OCI-LY3 (cell line): ENCODE results near the gene HOXA6.

Experiments used
- H2AFZ ChIP-seq: fragments of 200-600, 300-600 bp; shearing (Covaris generic); 2 replicates; pipeline ENCODE4 v1.6.0; 2014; ENCODE audit warnings: antibody characterized with exemption, low read depth, low read length
- H3K27ac ChIP-seq: fragments of 200-600, 300-600 bp; sonication (generic); 2 replicates; pipeline ENCODE4 v1.5.1; 2014; ENCODE audit warnings: mild to moderate bottlenecking, low read length, moderate library complexity, mixed read lengths
- H3K27me3 ChIP-seq: fragments of 200-600, 300-600 bp; sonication (generic); 2 replicates; pipeline ENCODE4 v1.6.1; 2014; ENCODE audit warnings: low read depth, low read length, mixed read lengths
- H3K36me3 ChIP-seq: fragments of 200-600, 300-600 bp; sonication (generic); replicated peaks from 2 replicates; pipeline ENCODE3; 2014; ENCODE audit warnings: low read depth, low read length, mixed read lengths
- H3K4me1 ChIP-seq: fragments of 300-600, 200-600 bp; sonication (generic); 2 replicates; pipeline ENCODE4 v1.6.1; 2014; ENCODE audit warnings: low read length, mixed read lengths
- H3K4me2 ChIP-seq: fragments of 200-600, 300-600 bp; sonication (generic); 2 replicates; pipeline ENCODE4 v1.6.1; 2014; ENCODE audit warnings: low read length, mixed read lengths
- H3K4me3 ChIP-seq: fragments of 300-600, 200-600 bp; sonication (generic); 2 replicates; pipeline ENCODE4 v1.5.1; 2014; ENCODE audit warnings: antibody characterized with exemption, mild to moderate bottlenecking, low read length, moderate library complexity
- H3K79me2 ChIP-seq: fragments of 300-600, 200-600 bp; shearing (Covaris generic); 2 replicates; pipeline ENCODE4 v1.6.1; 2014; ENCODE audit warnings: mild to moderate bottlenecking, low read length, mixed read lengths
- H3K9ac ChIP-seq: fragments of 300-600, 200-600 bp; shearing (Covaris generic); 2 replicates; pipeline ENCODE4 v1.6.0; 2014; ENCODE audit warnings: mild to moderate bottlenecking, low read length, moderate library complexity
- H3K9me3 ChIP-seq: fragments of 200-600, 300-600 bp; shearing (Covaris generic); 2 replicates; pipeline ENCODE4 v1.6.1; 2014; ENCODE audit warnings: low read length, mixed read lengths; ENCODE audit not compliant: insufficient read depth
- H4K20me1 ChIP-seq: fragments of 200-600, 300-600 bp; sonication (generic); 2 replicates; pipeline ENCODE4 v1.6.1; 2016; ENCODE audit warnings: low read length, mixed read lengths; ENCODE audit not compliant: insufficient read depth
- EZH2phosphoT487 ChIP-seq: fragments of 200-600 bp; shearing (Covaris generic); IDR thresholded peaks from 2 replicates; pipeline ENCODE4 v1.6.1; 2018; ENCODE audit warnings: antibody characterized with exemption, mixed run types, low read depth
- TF ChIP-seq, protein P1 (sequence below): fragments of 200-600, 300-600 bp; sonication (generic); IDR thresholded peaks from 2 replicates; pipeline ENCODE4 v1.5.1; 2014; ENCODE audit warnings: antibody characterized with exemption, low read length, low read depth

The HOXA6 gene

DNA sequence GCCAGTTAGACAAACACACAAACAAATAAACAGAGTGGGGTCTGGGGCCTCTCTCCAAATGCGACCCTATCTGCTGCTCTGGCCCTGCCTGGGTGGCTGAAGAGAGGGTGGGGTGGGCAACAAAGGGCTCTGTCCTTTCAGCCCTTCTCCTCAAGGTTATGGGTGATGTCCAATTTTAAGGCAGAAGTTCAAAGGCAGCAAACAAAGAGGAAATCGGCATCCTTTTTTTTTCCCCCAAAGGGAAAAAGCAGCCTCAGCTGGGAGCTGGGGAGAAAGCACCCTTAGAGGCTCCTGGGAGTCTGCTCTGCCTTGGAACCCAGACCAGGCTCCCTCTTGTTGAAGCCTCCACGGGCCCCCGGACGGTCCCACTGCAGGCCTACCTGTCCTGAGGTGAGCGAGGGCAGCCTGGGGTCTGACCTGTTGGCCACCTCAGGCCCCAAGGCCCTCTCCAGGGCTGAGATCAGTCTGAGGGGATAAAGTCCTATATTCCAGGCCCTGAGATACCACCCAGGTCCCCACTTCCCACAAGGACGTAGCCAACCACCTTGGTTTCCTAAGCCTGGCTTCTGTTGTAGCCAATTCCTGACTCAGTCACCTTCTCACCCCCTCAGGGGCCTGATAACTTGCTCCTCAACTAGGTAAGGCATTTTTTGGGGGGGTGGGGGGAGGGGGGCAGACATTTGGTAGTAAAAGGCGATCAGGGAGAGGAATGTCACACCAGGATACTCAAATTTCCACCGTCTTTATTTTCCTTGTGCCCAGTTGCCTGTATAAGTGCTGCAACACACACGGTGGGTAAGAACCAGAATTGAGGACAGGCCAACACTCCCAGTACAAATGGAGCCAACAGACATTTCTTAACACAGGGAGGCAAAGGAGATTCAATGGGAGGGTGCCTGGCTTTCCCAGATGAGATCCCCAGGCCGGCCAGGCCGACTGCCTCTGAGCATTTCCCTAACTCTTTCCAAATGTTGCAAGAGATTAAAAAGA is 33.2 kb upstream of the HOXA6 start:
- no peak overlapping the region for H3K4me3 ChIP-seq
- no peak overlapping the region for H3K4me2 ChIP-seq
- H3K27ac ChIP-seq = no peak overlapping the region
- H3K27me3 ChIP-seq = no peaks in the 10 kb centered on the region
- no peak overlapping the region for H2AFZ ChIP-seq
- no peaks in the 10 kb centered on the region for H3K9me3 ChIP-seq
- no peaks in the 10 kb centered on the region for H3K4me1 ChIP-seq
- no peaks in the 10 kb centered on the region for H4K20me1 ChIP-seq
- H3K36me3 ChIP-seq = no peaks in the 10 kb centered on the region
- no peak overlapping the region for H3K9ac ChIP-seq
- no peak for TF ChIP-seq EZH2phosphoT487
- TF ChIP-seq, protein P1, sequence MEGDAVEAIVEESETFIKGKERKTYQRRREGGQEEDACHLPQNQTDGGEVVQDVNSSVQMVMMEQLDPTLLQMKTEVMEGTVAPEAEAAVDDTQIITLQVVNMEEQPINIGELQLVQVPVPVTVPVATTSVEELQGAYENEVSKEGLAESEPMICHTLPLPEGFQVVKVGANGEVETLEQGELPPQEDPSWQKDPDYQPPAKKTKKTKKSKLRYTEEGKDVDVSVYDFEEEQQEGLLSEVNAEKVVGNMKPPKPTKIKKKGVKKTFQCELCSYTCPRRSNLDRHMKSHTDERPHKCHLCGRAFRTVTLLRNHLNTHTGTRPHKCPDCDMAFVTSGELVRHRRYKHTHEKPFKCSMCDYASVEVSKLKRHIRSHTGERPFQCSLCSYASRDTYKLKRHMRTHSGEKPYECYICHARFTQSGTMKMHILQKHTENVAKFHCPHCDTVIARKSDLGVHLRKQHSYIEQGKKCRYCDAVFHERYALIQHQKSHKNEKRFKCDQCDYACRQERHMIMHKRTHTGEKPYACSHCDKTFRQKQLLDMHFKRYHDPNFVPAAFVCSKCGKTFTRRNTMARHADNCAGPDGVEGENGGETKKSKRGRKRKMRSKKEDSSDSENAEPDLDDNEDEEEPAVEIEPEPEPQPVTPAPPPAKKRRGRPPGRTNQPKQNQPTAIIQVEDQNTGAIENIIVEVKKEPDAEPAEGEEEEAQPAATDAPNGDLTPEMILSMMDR = no peak
- H3K79me2 ChIP-seq = no peaks in the 10 kb centered on the region

DNA sequence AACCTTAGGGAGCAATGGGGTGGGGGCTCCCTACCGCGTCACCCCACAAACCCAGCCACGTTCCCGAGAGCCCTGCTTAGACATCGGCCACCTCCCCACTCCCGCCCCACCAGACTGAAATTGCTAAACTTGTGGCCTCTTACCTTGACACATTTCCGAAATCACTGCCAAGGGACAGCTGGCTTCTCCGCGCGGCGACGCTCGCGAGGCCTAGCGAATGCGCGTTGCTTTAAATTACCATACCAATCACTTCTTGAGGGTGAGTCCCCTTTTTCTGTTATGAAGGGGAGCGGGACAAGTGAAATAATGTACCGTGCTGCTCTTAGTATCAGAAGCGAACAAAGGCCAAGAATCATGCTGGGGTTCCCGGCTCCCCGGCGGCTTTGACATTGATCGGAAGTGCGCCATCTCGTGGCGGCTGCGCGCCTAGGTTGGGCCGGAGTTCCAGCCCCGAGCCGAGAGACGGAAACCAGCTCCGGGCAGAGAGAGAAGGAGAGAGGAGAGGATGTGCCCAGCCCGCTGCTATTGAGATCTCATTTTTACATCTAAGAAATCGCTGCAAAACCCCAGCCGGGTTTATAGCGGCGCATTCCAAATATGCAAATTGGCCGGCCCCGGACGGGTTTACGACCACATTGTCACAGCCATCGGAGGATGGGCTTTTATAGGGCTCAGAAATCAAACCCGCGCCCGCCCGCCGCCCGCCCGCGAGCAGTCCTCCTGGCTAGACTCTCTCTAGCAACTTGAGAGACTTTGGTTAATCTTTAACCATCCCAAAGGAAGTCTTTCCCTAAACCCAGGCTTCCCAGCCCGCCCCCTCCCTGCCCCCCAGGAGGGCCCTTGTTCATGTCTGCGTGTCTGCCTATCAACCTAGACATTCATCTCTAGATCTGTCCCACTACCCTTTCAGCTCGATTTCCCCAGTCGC is 32.2 kb upstream of the HOXA6 start:
- Histone ChIP-seq H3K36me3 (no peaks in the 10 kb centered on the region), H3K9ac (no peak overlapping the region), H3K4me1 (no peaks in the 10 kb centered on the region), H3K79me2 (no peaks in the 10 kb centered on the region), H3K4me2 (no peak overlapping the region), H3K27me3 (no peaks in the 10 kb centered on the region), H3K4me3 (no peak overlapping the region), H3K9me3 (no peaks in the 10 kb centered on the region), H3K27ac (no peak overlapping the region), H4K20me1 (no peaks in the 10 kb centered on the region), H2AFZ (no peak overlapping the region)
- TF ChIP-seq EZH2phosphoT487 = no peak
- TF ChIP-seq, protein P1 = no peak

DNA sequence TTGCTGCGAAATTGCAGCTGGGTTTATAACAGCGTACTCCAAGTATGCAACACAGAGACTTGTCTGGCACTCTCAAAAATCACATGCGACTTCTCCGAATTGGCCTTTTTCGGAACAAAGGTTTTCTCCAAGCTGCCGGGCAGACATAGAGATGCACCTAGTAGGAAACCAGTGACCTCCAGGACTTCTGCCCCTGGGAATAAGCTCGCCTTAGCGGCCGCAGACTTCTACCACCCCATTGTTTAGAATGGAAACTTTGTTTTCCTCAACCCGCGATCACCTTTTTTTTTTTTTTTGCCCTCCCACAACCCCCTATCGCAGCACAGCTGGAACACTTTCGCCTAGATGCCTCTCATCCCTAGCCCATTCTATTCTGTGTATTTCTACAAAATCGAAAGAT is 31.5 kb upstream of the HOXA6 start:
- TF ChIP-seq EZH2phosphoT487 = no peak
- TF ChIP-seq, protein P1 = no peak
- no peaks in the 10 kb centered on the region for H4K20me1 ChIP-seq
- H2AFZ ChIP-seq = no peak overlapping the region
- no peaks in the 10 kb centered on the region for H3K79me2 ChIP-seq
- H3K9me3 ChIP-seq = no peaks in the 10 kb centered on the region
- no peak overlapping the region for H3K4me2 ChIP-seq
- H3K9ac ChIP-seq = no peak overlapping the region
- H3K27ac ChIP-seq = no peak overlapping the region
- no peaks in the 10 kb centered on the region for H3K4me1 ChIP-seq
- no peaks in the 10 kb centered on the region for H3K36me3 ChIP-seq
- no peak overlapping the region for H3K4me3 ChIP-seq
- no peaks in the 10 kb centered on the region for H3K27me3 ChIP-seq

DNA sequence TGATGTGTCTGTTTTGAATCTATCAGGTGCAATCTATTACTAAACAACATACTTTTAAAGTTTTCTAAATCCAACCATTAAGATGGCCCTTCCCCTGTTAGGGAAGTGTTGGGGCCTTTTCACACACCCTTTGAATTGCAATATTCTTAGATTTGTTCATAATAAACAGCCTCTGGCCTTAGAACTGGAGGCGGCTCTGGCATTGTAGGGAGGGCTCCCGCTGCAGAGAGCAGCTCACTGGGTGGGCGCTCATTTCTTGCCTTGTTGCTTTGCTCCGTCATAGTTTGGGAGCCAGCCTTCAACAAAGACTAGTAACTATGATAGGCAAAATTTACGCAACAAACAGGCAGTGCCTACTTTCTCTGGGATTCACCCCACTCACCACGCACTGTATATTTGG is 30.8 kb upstream of the HOXA6 start:
- no peak overlapping the region for H3K9ac ChIP-seq
- no peak for TF ChIP-seq EZH2phosphoT487
- TF ChIP-seq, protein P1 = no peak
- no peak overlapping the region for H3K4me2 ChIP-seq
- no peaks in the 10 kb centered on the region for H4K20me1 ChIP-seq
- H2AFZ ChIP-seq = no peak overlapping the region
- H3K79me2 ChIP-seq = no peaks in the 10 kb centered on the region
- H3K4me1 ChIP-seq = no peaks in the 10 kb centered on the region
- H3K27ac ChIP-seq = no peak overlapping the region
- H3K4me3 ChIP-seq = no peak overlapping the region
- no peaks in the 10 kb centered on the region for H3K27me3 ChIP-seq
- H3K9me3 ChIP-seq = no peaks in the 10 kb centered on the region
- no peaks in the 10 kb centered on the region for H3K36me3 ChIP-seq
